ENCODE measurements around the gene ATXN7L3. TPM values are rescaled to one million over a fixed set of nuclear protein-coding genes. Genes with fewer than 3 reads are reported as not detected.
A peak's percentile ranks its signal among the peaks of the same experiment; 100 is the strongest.

ATXN7L3 gene
- total and polyA plus RNA-seq, 10 of the 15 experiments (the other 5 are each of a cell fraction or from before 2014, with no cell fraction given): 0.71 to 78.7 (median 32.7) TPM

- TF ChIP-seq RB1 (IDR thresholded peaks at IDR 0.05; ENCODE audit: borderline replicate concordance): no peak
These were observed 20.0 kb upstream of the ATXN7L3 start, which contains the start of gene UBTF (continued) for GRCh38 chr17:44219616-44220212.

GRCh38 chr17:44219108-44219615, 19.5 kb upstream of the ATXN7L3 start:
- Histone ChIP-seq H2AFZ (ENCODE audit: control insufficient read depth, low read depth, low read length) (no peak overlapping the region), H3K4me3 (peak overlapping the region; percentile 85), H3K4me1 (ENCODE audit: control insufficient read depth, insufficient read depth, low read length) (peaks cover 20% of the 10 kb centered on the region), H3K9ac (ENCODE audit: control insufficient read depth, insufficient read depth, low read length) (peak overlapping the region; percentile 74), H3K9me3 (replicated peaks; ENCODE audit: control insufficient read depth, insufficient read depth, low read length) (no peaks in the 10 kb centered on the region), H4K20me1 (ENCODE audit: control insufficient read depth, insufficient read depth) (no peaks in the 10 kb centered on the region), H3K36me3 (ENCODE audit: control insufficient read depth in 2 of 2, insufficient read depth in 2 of 2, low read length in 1 of 2) (peaks cover 21 to 22% of the 10 kb centered on the region in 2 experiments), H3K79me2 (ENCODE audit: control insufficient read depth, insufficient read depth, low read length) (peaks cover 71% of the 10 kb centered on the region), H3K27ac (ENCODE audit: control insufficient read depth, insufficient read depth) (peak overlapping the region; percentile 91), H3K4me2 (ENCODE audit: control insufficient read depth, insufficient read depth) (no peak overlapping the region), H3K27me3 (replicated peaks in 1 of 2; ENCODE audit: control insufficient read depth in 2 of 2, insufficient read depth in 2 of 2, low read length in 1 of 2) (no peaks in the 10 kb centered on the region)
- FAIRE-seq (no peak), ATAC-seq (peak; percentile 39), DNase-seq (ENCODE audit: low read depth, low spot score) (no peak)
- ChIA-PET POLR2A (interaction anchor here (0.6 to 1.9 kb wide), 5 partner anchors 9 to 812 kb away, joined by 3 to 6 read pairs (median 3); partner anchors contain the start of genes GRN and TMUB2), SMC1A (ENCODE audit: uncharacterized antibody, unreplicated experiment) (no interaction called here), RAD21 (ENCODE audit: unreplicated experiment) (interaction anchor here (0.6 to 2.4 kb wide), 4 partner anchors 9 to 489 kb away, joined by 3 to 14 read pairs (median 6); partner anchors contain the start of gene DBF4B), CTCF (interaction anchor here (0.7 to 1.0 kb wide), 2 partner anchors 9 to 127 kb away, joined by 3 to 4 read pairs; no protein-coding TSS in a partner anchor)
- intact Hi-C loops (cut with micrococcal nuclease; ENCODE audit: unreplicated experiment) (loop anchor here (2.0 to 10.0 kb wide), 2 partner anchors 130 to 286 kb away; partner anchors contain the start of gene GPATCH8), in situ Hi-C loops (cut with MboI) (loop anchor here (25.0 kb wide), 1 partner anchor 293 kb away; the partner anchor contains the start of gene GPATCH8)
- no TSS peak for BruUV-seq (replicated peaks)
- WGBS (ENCODE audit: insufficient coverage, insufficient replicate concordance, low lambda C conversion rate, missing lambda C conversion rate): 1% methylated on average over 32 of the region's 73 CpGs
- TF ChIP-seq IKZF1 (conservative IDR thresholded peaks at IDR 0.05) (peak; percentile 85), SMARCA5 (IDR thresholded peaks at IDR 0.05) (peak; percentile 90), ZNF217 (IDR thresholded peaks at IDR 0.05) (peak; percentile 53), KLF5 (IDR thresholded peaks at IDR 0.05; ENCODE audit: partially characterized antibody) (peak; percentile 66), BRCA1 (IDR thresholded peaks at IDR 0.05; ENCODE audit: low read depth, low read length) (no peak), BACH1 (IDR thresholded peaks at IDR 0.05; ENCODE audit: borderline replicate concordance) (peak; percentile 74), EED (IDR thresholded peaks at IDR 0.05; ENCODE audit: low read depth) (no peak), TCF3 (IDR thresholded peaks at IDR 0.05; ENCODE audit: borderline replicate concordance, insufficient read depth, low read depth, low read length) (0 out of 2 replicates have a peak, but pooled peaks have one; percentile 19), STAT1 (conservative IDR thresholded peaks at IDR 0.05) (peak; percentile 42; the same call in 1 of the 2 replicates), SMC3 (IDR thresholded peaks at IDR 0.05; ENCODE audit: borderline replicate concordance, low read length) (no peak), SRF (IDR thresholded peaks at IDR 0.05; ENCODE audit: low read depth in 2 of 2, low read length in 2 of 2) (no peak), ESRRA (IDR thresholded peaks at IDR 0.05; ENCODE audit: low read length) (no peak), GATAD2B (conservative IDR thresholded peaks at IDR 0.05; ENCODE audit: low read depth) (peak; percentile 95), RAD21 (IDR thresholded peaks at IDR 0.05; ENCODE audit: insufficient read depth, low read depth, low read length) (0 out of 2 replicates have a peak, but pooled peaks have one; percentile 14), PAX8 (IDR thresholded peaks at IDR 0.05) (no peak), YY1 (IDR thresholded peaks at IDR 0.05; ENCODE audit: low read depth, low read length) (peak; percentile 68; the same call in 1 of the 2 replicates), RB1 (IDR thresholded peaks at IDR 0.05; ENCODE audit: borderline replicate concordance) (peak; percentile 90; the same call in 1 of the 2 replicates), POLR2A (IDR thresholded peaks at IDR 0.05; ENCODE audit: low read depth, low read length) (peak; percentile 80), PKNOX1 (IDR thresholded peaks at IDR 0.05) (no peak), WRNIP1 (IDR thresholded peaks at IDR 0.05; ENCODE audit: borderline replicate concordance, low read depth, low read length) (no peak), BHLHE40 (IDR thresholded peaks at IDR 0.05; ENCODE audit: borderline replicate concordance in 1 of 2, low read depth in 2 of 2, low read length in 1 of 2) (peak in 1 of 2 experiments; percentile 32; a peak in 1 of 4 replicates)
